GM19452 (cell line): ENCODE measurements around the gene LPIN3.

Experiments
- ATAC-seq: cut with Tn5 transposase; IDR thresholded peaks from one replicate; pipeline ENCODE4 v1.9.1; 2021; ENCODE audit not compliant: unreplicated experiment

The LPIN3 gene

GRCh38 chr20:41364967-41365765 lies 24.5 kb downstream of the LPIN3 start:
- ATAC-seq: no peak

GRCh38 chr20:41365777-41366545 lies 25.3 kb downstream of the LPIN3 start:
- ATAC-seq: no peak

GRCh38 chr20:41366546-41367392 lies 26.1 kb downstream of the LPIN3 start, which contains the start of gene EMILIN3:
Gene EMILIN3 (minus strand): TSS chr20:41366818. CDS start chr20:41366634, 184 bp downstream.
- no peak for ATAC-seq

GRCh38 chr20:41367393-41367695 lies 26.7 kb downstream of the LPIN3 start:
- ATAC-seq: no peak

GRCh38 chr20:41367956-41368355 lies 27.3 kb downstream of the LPIN3 start:
- ATAC-seq: no peak

GRCh38 chr20:41369673-41370072 lies 29.1 kb downstream of the LPIN3 start:
- ATAC-seq: no peak

GRCh38 chr20:41370176-41370575 lies 29.6 kb downstream of the LPIN3 start:
- no peak for ATAC-seq

- no peak for ATAC-seq
Measured at GRCh38 chr20:41371371-41371770, 30.8 kb downstream of the LPIN3 start.

GRCh38 chr20:41373251-41373783 lies 32.7 kb downstream of the LPIN3 start:
- no peak for ATAC-seq

GRCh38 chr20:41373931-41374920 lies 33.6 kb downstream of the LPIN3 start:
- no peak for ATAC-seq

- ATAC-seq: no peak
Measured at GRCh38 chr20:41375846-41376245, 35.2 kb downstream of the LPIN3 start.

GRCh38 chr20:41376349-41376748 lies 35.7 kb downstream of the LPIN3 start:
- no peak for ATAC-seq

GRCh38 chr20:41377275-41377674 lies 36.7 kb downstream of the LPIN3 start:
- ATAC-seq: no peak

- ATAC-seq: no peak
Measured at GRCh38 chr20:41379551-41379950, 38.9 kb downstream of the LPIN3 start.

- ATAC-seq: no peak
Measured at GRCh38 chr20:41380551-41381193, 40.1 kb downstream of the LPIN3 start.

GRCh38 chr20:41382791-41383305 lies 42.2 kb downstream of the LPIN3 start:
- ATAC-seq: no peak

- no peak for ATAC-seq
Measured at GRCh38 chr20:41386502-41387427, 46.1 kb downstream of the LPIN3 start.

- no peak for ATAC-seq
Measured at GRCh38 chr20:41387444-41387851, 46.8 kb downstream of the LPIN3 start.
